SK-N-SH (cell line): ENCODE results near the gene IQSEC3.

ENCODE experiments used
- EP300 ChIP-seq, 2 experiments: IDR thresholded peaks; 2 replicates each; pipeline versions ENCODE4 v1.4.0 to v1.6.1; 2012; ENCODE audit warnings: borderline replicate concordance in 1 of 2, low read depth in 1 of 2, low read length in 1 of 2
- EZH2phosphoT487 ChIP-seq: fragments of 200-600 bp; sonication (generic); IDR thresholded peaks from 2 replicates; pipeline ENCODE4 v1.6.1; 2017; ENCODE audit warnings: low read depth, mixed run types, mild to moderate bottlenecking, antibody characterized with exemption, moderate library complexity, borderline replicate concordance
- MXI1 ChIP-seq: IDR thresholded peaks from 2 replicates; pipeline ENCODE4 v1.6.1; 2012; ENCODE audit warnings: mild to moderate bottlenecking, low read depth, low read length, improper control_type of control experiment
- NRF1 ChIP-seq: IDR thresholded peaks from 2 replicates; pipeline ENCODE4 v1.6.1; 2012; ENCODE audit warnings: low read depth, mild to moderate bottlenecking, low read length
- POLR2AphosphoS5 ChIP-seq: IDR thresholded peaks from 2 replicates; pipeline ENCODE4 v1.6.1; 2012; ENCODE audit warnings: low read depth, low read length
- RAD21 ChIP-seq: IDR thresholded peaks from 2 replicates; pipeline ENCODE4 v1.6.1; 2012; ENCODE audit warnings: mild to moderate bottlenecking, low read length
- YY1 ChIP-seq: IDR thresholded peaks from 2 replicates; pipeline ENCODE4 v1.4.0; 2012; ENCODE audit warnings: low read depth, mild to moderate bottlenecking
- TF ChIP-seq, protein P1 (sequence below): fragments of 200-600 bp; sonication (generic); IDR thresholded peaks from 2 replicates; pipeline ENCODE4 v1.6.1; 2017; ENCODE audit warnings: antibody characterized with exemption, mild to moderate bottlenecking, moderate library complexity
- TF ChIP-seq, protein P2 (sequence below): IDR thresholded peaks from 2 replicates; pipeline ENCODE4; 2012
- TF ChIP-seq, protein P3 (sequence below): IDR thresholded peaks from 2 replicates; pipeline ENCODE4 v1.4.0; 2012; ENCODE audit warnings: low read depth, borderline replicate concordance

DNA sequence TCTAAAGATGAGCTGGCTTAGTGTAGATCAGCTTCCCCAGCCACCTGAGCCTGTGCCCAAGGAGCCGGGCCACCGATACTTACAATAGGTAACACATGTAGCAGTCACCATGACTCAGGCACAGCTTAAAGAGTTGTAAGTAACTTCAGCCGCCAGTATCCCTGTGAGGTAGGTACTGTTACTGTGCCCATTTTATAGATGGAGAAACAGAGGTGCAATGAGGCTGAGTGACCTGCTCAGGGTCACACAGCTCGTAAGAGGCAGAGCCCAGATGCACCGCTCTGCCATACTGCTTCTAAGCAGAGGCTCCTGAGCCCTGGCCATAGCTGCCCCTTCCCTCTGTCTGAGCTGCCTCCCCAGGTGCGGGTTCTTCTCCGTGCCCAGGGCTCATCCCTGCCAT, 58.5 kb downstream of the IQSEC3 start:
- TF ChIP-seq, protein P1, sequence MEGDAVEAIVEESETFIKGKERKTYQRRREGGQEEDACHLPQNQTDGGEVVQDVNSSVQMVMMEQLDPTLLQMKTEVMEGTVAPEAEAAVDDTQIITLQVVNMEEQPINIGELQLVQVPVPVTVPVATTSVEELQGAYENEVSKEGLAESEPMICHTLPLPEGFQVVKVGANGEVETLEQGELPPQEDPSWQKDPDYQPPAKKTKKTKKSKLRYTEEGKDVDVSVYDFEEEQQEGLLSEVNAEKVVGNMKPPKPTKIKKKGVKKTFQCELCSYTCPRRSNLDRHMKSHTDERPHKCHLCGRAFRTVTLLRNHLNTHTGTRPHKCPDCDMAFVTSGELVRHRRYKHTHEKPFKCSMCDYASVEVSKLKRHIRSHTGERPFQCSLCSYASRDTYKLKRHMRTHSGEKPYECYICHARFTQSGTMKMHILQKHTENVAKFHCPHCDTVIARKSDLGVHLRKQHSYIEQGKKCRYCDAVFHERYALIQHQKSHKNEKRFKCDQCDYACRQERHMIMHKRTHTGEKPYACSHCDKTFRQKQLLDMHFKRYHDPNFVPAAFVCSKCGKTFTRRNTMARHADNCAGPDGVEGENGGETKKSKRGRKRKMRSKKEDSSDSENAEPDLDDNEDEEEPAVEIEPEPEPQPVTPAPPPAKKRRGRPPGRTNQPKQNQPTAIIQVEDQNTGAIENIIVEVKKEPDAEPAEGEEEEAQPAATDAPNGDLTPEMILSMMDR = no peak
- no peak for TF ChIP-seq YY1
- TF ChIP-seq NRF1 = no peak
- TF ChIP-seq POLR2AphosphoS5 = no peak
- no peak for TF ChIP-seq EP300 (IDR thresholded peaks at IDR 0.05; ENCODE audit: borderline replicate concordance in 1 of 2, low read depth in 1 of 2, low read length in 1 of 2)
- TF ChIP-seq, protein P2, sequence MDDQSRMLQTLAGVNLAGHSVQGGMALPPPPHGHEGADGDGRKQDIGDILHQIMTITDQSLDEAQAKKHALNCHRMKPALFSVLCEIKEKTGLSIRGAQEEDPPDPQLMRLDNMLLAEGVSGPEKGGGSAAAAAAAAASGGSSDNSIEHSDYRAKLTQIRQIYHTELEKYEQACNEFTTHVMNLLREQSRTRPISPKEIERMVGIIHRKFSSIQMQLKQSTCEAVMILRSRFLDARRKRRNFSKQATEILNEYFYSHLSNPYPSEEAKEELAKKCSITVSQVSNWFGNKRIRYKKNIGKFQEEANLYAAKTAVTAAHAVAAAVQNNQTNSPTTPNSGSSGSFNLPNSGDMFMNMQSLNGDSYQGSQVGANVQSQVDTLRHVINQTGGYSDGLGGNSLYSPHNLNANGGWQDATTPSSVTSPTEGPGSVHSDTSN = no peak
- TF ChIP-seq, protein P3, sequence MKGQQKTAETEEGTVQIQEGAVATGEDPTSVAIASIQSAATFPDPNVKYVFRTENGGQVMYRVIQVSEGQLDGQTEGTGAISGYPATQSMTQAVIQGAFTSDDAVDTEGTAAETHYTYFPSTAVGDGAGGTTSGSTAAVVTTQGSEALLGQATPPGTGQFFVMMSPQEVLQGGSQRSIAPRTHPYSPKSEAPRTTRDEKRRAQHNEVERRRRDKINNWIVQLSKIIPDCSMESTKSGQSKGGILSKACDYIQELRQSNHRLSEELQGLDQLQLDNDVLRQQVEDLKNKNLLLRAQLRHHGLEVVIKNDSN = no peak
- TF ChIP-seq EZH2phosphoT487 = no peak
- TF ChIP-seq MXI1 = no peak
- no peak for TF ChIP-seq RAD21
